GM21515 (cell line): Measurements from ENCODE around the gene TMEM174.

Experiments used
- ATAC-seq: cut with Tn5 transposase; IDR thresholded peaks from one replicate; pipeline ENCODE4 v1.9.1; 2021; ENCODE audit not compliant: unreplicated experiment

The TMEM174 gene

GRCh38 chr5:73172951-73173350 is at the start of gene TMEM174:
TMEM174 (plus strand) TSS chr5:73173193; CDS start chr5:73173244, 51 bp downstream.
- no peak for ATAC-seq

GRCh38 chr5:73125289-73125688 is 47.7 kb upstream of the TMEM174 start:
- no peak for ATAC-seq

- ATAC-seq, result no peak
These were observed 46.6 kb upstream of the TMEM174 start for GRCh38 chr5:73126381-73126780.

GRCh38 chr5:73126957-73127356 is 46.0 kb upstream of the TMEM174 start:
- no peak for ATAC-seq

DNA sequence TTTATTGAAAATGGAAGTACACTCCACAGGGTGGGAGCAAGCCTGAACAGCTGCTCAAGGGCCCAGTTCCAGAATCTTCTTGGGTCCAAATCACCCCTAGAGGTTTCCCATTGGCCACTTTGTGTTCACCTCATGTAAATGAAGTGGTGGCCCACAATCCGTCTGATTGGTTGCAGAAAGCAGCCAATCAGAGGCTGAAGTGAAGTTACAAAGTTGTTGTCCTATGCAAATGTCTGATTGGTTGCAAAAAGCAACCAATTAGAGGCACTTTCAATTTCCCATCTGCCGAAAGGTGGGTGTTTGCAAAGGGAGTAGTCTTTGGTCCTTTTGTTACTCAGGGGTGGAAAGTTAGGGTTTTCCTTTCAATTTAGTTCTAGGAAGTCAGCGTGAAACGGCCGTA is 43.9 kb upstream of the TMEM174 start:
- ATAC-seq, result no peak

DNA sequence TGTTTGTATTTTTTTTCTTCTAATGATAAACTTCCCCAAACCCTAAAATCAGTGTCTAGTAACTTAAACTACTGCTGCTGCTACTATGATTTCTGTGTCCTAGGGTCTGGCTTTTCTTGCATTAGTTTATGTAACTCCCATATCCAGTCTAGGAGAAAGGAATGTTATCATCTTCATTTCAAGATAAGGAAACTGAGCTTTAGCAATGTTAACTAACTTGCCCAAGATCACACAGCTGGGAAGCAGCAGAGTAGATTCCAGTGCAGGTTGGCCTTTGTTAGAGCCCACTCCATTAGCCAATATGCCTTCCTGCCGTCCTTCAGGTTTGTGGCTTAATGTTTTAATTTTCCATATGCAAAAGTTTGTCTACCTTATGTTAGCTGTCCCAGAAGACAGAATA is 42.2 kb upstream of the TMEM174 start:
- ATAC-seq, result no peak

- no peak for ATAC-seq
These were observed 41.1 kb upstream of the TMEM174 start for GRCh38 chr5:73131711-73132425.

DNA sequence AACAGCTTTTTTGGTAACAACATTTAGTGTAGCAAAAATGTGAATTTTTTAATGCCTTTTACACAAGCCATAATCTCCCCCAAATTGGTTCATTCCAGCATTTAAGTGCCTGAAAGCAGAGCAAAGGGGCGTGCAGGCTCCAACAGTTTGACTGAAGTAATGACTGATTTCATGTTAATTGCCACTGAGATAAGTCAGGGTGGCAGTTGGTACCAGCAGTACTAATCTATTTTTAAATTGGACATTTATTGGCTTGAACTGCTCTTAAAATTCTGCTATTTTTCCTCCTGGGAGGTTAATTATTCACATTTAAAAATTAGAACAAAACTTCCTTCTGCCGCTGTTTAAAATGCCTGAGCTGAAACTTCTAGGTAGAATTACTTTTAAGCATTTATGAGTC is 40.2 kb upstream of the TMEM174 start:
- no peak for ATAC-seq

DNA sequence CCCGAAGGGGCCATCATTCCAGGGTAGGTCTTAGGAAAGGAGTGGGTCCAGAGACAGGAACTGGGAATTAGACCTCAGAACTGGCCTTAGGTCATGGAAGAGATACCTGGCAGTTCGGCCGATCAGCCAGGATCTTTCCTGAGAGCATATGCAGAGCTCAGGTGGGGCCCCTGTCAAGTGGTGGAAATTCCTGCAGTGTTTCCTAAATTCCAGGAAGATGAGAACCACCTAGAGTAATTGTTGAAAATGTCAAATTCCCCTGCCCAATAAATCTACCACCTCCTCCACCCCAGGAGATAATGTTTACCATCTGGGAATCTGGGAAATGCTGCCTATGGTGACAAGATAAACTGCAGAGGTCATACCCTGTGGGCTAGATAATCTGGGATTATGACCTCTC is 38.0 kb upstream of the TMEM174 start:
- no peak for ATAC-seq

DNA sequence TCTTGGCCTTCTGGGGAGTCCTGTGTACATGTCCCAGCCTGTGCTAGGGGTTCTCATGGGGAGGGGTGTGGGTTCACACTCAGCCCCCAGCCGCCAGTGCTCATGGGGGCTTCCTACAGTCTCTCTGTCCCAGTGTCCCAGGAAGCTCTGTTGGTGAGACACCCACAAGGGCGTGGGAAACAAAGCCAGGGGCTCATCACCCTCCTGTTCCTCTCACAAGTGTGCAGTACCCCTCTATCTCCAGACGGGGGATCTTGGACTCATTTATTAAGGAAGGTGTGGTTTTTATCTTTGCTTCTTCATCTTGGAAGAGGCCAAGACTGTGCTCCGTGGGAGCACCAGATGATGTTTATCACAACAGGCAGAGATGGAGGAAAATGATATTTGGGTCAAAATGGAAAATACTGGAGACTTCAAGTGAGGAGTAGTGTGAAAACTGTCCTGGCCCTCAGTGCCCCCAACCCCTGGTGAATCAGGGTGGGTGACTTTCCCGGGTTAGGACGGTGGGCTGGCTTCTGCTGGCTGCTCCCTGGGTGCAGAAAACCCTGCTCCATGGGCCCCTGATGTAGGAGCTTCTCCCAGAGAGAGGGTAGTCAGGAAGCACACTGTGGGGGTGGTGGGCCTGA is 37.5 kb upstream of the TMEM174 start:
- ATAC-seq, result no peak

- no peak for ATAC-seq
These were observed 36.9 kb upstream of the TMEM174 start for GRCh38 chr5:73136055-73136562.

DNA sequence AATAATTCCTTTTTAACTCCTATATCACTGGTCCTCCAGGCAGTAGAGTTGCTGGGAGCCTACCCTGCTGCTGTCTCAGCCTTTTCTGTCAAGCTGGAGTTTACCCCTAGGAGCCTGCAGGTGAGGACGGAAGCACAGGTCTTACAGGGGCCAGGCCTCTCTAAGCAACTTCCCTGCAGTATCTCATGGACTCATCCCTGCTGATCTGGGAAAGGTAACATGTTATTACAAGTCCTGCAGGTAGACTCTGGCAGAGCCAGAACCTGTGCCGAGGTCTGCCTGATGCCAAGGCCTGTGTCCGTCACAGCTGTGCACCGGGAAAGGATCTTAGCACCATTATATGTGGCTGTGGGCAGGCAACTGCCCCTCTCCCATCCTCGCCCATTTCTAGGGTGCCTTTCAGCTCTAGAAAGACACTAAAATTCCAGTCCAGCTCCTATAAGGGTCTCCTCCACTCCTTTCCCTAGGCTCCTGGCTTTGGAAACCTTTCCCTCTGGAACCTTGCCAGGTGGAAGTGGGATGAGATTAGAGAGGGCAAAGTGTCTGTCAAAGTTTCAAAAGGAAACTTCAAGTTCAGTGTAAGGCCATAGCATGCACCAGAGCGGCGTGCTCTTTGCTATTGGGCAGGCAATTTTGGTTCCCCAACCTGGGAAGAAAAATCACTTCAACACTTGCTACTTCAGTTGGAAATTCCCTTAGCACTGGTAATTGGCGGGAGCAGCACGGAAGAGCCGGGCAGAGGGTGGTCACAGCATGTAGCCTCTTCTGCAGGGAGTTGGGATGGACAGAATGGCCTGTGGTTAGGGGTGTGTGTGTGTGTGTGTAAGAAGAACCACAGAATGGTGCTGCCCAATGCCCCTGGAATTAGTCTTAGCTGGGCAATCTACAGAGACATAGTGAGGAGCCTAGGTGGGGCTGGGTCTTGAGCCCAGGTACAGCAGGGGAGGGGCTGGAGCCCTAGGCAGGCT is 35.1 kb upstream of the TMEM174 start:
- ATAC-seq, result no peak

- no peak for ATAC-seq
These were observed 33.5 kb upstream of the TMEM174 start for GRCh38 chr5:73139485-73139884.

GRCh38 chr5:73140801-73141200 is 32.2 kb upstream of the TMEM174 start:
- ATAC-seq, result no peak

DNA sequence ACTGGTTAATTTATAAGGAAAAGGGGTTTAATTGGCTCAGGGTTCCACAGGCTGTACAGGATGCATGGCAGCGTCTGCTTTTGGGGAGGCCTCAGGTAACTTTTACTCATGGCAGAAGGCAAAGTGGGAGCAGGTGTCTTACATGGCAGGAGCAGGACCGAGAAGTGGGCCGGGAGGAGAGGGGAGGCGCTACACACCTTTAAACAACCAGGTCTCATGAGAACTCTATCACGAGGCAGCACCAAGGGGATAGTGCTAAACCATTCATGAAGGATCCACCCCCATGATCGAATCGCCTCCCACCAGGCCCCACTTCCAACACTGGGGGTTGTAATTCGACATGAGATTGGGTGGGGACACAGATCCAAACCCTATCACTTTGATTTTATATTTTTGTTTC is 31.0 kb upstream of the TMEM174 start:
- no peak for ATAC-seq

DNA sequence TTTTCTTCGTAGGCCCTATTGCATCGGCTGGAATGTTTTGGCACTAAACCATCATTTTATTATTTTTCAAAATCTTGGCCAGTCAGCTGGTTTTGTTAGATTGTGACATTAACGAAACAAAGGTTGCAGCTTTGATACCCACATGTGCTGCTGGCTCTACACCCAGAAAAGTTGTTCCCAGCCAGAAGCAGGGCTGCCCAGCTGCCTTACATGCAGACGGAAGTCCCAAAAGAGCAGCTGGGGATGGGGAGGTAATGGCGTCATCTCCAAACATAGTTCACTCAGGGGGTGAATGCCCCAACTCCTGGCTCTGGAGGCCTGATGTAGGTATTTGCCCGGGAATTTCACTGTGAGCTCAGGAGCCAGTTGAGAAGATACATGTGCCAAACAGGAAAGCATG is 29.3 kb upstream of the TMEM174 start:
- ATAC-seq, result no peak

DNA sequence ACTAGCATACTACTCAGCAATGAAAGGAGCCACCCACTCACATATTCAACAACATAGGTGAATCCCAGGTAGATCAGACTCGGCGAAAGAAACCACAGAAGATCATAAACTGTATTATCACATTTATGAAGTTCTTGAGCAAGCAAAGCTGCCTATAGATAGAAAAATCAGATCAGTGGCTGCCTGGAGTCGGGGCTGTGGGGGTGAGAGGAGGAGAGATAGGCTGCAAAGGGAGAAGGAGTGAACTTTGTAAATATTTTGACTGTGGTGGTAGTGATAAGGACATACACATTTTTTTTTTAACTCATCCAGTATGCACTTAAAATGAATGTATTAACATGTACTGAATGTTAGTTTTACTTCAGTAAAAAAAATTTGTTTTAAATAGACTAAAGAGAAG is 23.5 kb upstream of the TMEM174 start:
- ATAC-seq, result no peak

- ATAC-seq, result no peak
These were observed 22.1 kb upstream of the TMEM174 start for GRCh38 chr5:73150876-73151275.

DNA sequence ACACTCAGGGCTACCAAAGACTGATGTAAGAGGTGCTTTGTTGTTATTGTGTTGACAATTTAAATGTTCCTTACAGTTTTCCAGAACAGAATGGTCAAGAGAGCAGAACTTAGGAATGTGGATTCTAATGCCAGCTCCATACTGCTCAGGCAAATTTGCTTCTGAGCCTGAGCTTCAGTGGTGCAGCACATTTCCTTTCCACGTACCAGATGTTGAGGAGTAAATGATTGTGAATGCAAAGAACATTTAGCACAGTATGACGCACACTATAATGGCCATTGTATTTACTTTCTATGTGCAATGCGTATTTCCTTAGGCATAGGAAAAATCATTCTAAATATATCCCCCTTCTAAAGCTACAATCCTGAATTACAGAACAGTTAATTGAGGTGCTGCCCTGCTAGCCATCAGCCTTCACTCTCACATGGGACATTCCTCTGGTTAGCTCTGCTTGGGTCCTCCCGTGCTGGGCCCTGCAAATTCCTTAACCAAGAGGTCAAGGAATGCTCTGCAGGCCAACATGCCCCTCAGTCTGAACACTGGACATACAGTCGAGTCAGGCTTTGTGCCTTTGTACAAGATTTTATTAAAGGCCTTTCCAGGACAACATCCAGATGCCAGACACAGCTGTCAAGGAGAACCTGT is 21.1 kb upstream of the TMEM174 start:
- ATAC-seq, result no peak

- ATAC-seq, result no peak
These were observed 20.3 kb upstream of the TMEM174 start for GRCh38 chr5:73152411-73153388.
